ENCODE measurements around the gene ZNF552.
"Not testable (repeated sequence)": the region's sequence is repeated elsewhere in the genome, so short reads cannot be mapped to it uniquely, and the experiment has no call there.

GRCh38 chr19:57796580-57796979, 18.1 kb downstream of the ZNF552 start:
- TF ChIP-seq YY1 (IDR thresholded peaks at IDR 0.05; ENCODE audit: insufficient read depth, insufficient read length); ZNF274 (IDR thresholded peaks at IDR 0.05; ENCODE audit: low read depth, low read length); SUZ12 (IDR thresholded peaks at IDR 0.05; ENCODE audit: extremely low read depth, insufficient read depth, insufficient read length): not testable (repeated sequence)

Data from NT2/D1 (cell line).